ENCODE measurements around the gene ZC3H18. TPM values are rescaled to one million over a fixed set of nuclear protein-coding genes. Genes with fewer than 3 reads are reported as not detected.

Gene ZC3H18
- total and polyA plus RNA-seq, 2 experiments from 2014 or later, result 30.0 to 40.7 TPM

- DNase-seq (ENCODE audit: low spot score) (no peak), ATAC-seq (no peak)
- no peaks in the 10 kb centered on the region for H3F3A ChIP-seq (replicated peaks; ENCODE audit: low read depth)
- H3K27ac Mint-ChIP-seq, result no peak overlapping the region
- TF ChIP-seq STAT1 (IDR thresholded peaks at IDR 0.05; ENCODE audit: unreplicated experiment), result no peak
- TF ChIP-seq NANOG (IDR thresholded peaks at IDR 0.05; ENCODE audit: borderline replicate concordance), result no peak
- TF ChIP-seq, protein P1, sequence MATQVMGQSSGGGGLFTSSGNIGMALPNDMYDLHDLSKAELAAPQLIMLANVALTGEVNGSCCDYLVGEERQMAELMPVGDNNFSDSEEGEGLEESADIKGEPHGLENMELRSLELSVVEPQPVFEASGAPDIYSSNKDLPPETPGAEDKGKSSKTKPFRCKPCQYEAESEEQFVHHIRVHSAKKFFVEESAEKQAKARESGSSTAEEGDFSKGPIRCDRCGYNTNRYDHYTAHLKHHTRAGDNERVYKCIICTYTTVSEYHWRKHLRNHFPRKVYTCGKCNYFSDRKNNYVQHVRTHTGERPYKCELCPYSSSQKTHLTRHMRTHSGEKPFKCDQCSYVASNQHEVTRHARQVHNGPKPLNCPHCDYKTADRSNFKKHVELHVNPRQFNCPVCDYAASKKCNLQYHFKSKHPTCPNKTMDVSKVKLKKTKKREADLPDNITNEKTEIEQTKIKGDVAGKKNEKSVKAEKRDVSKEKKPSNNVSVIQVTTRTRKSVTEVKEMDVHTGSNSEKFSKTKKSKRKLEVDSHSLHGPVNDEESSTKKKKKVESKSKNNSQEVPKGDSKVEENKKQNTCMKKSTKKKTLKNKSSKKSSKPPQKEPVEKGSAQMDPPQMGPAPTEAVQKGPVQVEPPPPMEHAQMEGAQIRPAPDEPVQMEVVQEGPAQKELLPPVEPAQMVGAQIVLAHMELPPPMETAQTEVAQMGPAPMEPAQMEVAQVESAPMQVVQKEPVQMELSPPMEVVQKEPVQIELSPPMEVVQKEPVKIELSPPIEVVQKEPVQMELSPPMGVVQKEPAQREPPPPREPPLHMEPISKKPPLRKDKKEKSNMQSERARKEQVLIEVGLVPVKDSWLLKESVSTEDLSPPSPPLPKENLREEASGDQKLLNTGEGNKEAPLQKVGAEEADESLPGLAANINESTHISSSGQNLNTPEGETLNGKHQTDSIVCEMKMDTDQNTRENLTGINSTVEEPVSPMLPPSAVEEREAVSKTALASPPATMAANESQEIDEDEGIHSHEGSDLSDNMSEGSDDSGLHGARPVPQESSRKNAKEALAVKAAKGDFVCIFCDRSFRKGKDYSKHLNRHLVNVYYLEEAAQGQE (IDR thresholded peaks at IDR 0.05; ENCODE audit: unreplicated experiment), result no peak
- no peak for TF ChIP-seq EZH2phosphoT487 (IDR thresholded peaks at IDR 0.05; ENCODE audit: unreplicated experiment)
- TF ChIP-seq ZNF114 (CRISPR knock-in tag; IDR thresholded peaks at IDR 0.05), result no peak
- TF ChIP-seq POLR2AphosphoS5 (IDR thresholded peaks at IDR 0.05; ENCODE audit: low read depth), result no peak
- TF ChIP-seq CREB1 (CRISPR knock-in tag; IDR thresholded peaks at IDR 0.05; ENCODE audit: low read depth), result no peak
- TF ChIP-seq JUNB (IDR thresholded peaks at IDR 0.05; ENCODE audit: unreplicated experiment), result no peak
- no peak for TF ChIP-seq EZH2 (IDR thresholded peaks at IDR 0.05; ENCODE audit: low read depth, unreplicated experiment)
- no peak for TF ChIP-seq CTCF (conservative IDR thresholded peaks at IDR 0.05; ENCODE audit: low read depth in 2 of 2)
- no peaks in the 10 kb centered on the region for H3K4me1 ChIP-seq (ENCODE audit: insufficient read depth)
- H3K9me3 Mint-ChIP-seq, result no peaks in the 10 kb centered on the region
- H3K9me2 ChIP-seq (ENCODE audit: insufficient read depth), result no peaks in the 10 kb centered on the region
- H3K27me3 Mint-ChIP-seq (ENCODE audit: insufficient read depth, low read depth, poor library complexity), result peaks cover 5% of the 10 kb centered on the region
- H2AFZ ChIP-seq, result no peak overlapping the region
- no peaks in the 10 kb centered on the region for H3K4me1 Mint-ChIP-seq
- no peak overlapping the region for H3K4me2 ChIP-seq
- H3K4me3 ChIP-seq, result no peak overlapping the region
- no peak overlapping the region for H3K4me3 Mint-ChIP-seq
- no peaks in the 10 kb centered on the region for H3K27me3 ChIP-seq (ENCODE audit: insufficient read depth)
- no peak overlapping the region for H3K27ac ChIP-seq (ENCODE audit: low read depth)
- peaks cover 45% of the 10 kb centered on the region for H3K36me3 Mint-ChIP-seq (ENCODE audit: low read depth)
- H3K36me3 ChIP-seq (ENCODE audit: insufficient read depth), result peaks cover 13% of the 10 kb centered on the region; the same call in 1 of the 2 replicates
- peaks cover 57% of the 10 kb centered on the region for H3K79me2 ChIP-seq (replicated peaks; ENCODE audit: insufficient read depth)
- H4K20me1 ChIP-seq (replicated peaks; ENCODE audit: insufficient read depth), result peaks cover 42% of the 10 kb centered on the region
Measured at GRCh38 chr16:88585927-88586581, 15.9 kb downstream of the ZC3H18 start.

DNA sequence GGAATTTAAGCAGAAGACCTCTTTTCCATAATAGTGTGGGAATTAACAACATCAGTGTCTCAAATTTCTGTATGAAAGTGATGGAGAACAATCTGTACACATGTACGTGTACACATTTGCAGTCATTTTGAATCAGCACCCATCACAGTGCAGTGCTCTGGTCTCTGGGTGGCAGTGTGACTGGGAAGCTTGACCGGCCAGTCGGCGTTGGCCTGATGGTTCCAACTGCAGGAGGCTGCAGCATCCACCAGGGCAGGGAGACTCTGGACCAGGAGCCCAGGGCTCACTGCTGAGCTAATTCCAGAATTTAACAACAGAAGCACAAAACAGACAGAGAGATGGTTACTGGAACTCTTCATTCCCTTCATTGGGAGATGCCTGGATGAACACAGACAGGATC, 17.9 kb downstream of the ZC3H18 start:
- Mint-ChIP-seq H3K27ac (no peak overlapping the region), H3K4me3 (no peak overlapping the region), H3K36me3 (ENCODE audit: low read depth) (peaks cover 51% of the 10 kb centered on the region), H3K4me1 (no peaks in the 10 kb centered on the region), H3K9me3 (no peaks in the 10 kb centered on the region), H3K27me3 (ENCODE audit: insufficient read depth, low read depth, poor library complexity) (peaks cover 6% of the 10 kb centered on the region)
- no peak overlapping the region for H3K4me2 ChIP-seq
- no peak overlapping the region for H3K4me3 ChIP-seq
- peaks cover 23% of the 10 kb centered on the region; the same call in 1 of the 2 replicates for H4K20me1 ChIP-seq (replicated peaks; ENCODE audit: insufficient read depth)
- H3K27ac ChIP-seq (ENCODE audit: low read depth), result no peak overlapping the region
- H3K9me2 ChIP-seq (ENCODE audit: insufficient read depth), result no peaks in the 10 kb centered on the region
- DNase-seq (ENCODE audit: low spot score), result no peak
- ATAC-seq, result no peak
- H3K4me1 ChIP-seq (ENCODE audit: insufficient read depth), result no peaks in the 10 kb centered on the region
- H3K27me3 ChIP-seq (ENCODE audit: insufficient read depth), result no peaks in the 10 kb centered on the region
- no peaks in the 10 kb centered on the region for H3F3A ChIP-seq (replicated peaks; ENCODE audit: low read depth)
- peaks cover 46% of the 10 kb centered on the region for H3K79me2 ChIP-seq (replicated peaks; ENCODE audit: insufficient read depth)
- H3K36me3 ChIP-seq (ENCODE audit: insufficient read depth), result peaks cover 11% of the 10 kb centered on the region; the same call in 1 of the 2 replicates
- no peak overlapping the region for H2AFZ ChIP-seq
- TF ChIP-seq CTCF (conservative IDR thresholded peaks at IDR 0.05; ENCODE audit: low read depth in 2 of 2) (no peak), POLR2AphosphoS5 (IDR thresholded peaks at IDR 0.05; ENCODE audit: low read depth) (no peak), ZNF114 (CRISPR knock-in tag; IDR thresholded peaks at IDR 0.05) (no peak), STAT1 (IDR thresholded peaks at IDR 0.05; ENCODE audit: unreplicated experiment) (no peak), JUNB (IDR thresholded peaks at IDR 0.05; ENCODE audit: unreplicated experiment) (no peak), NANOG (IDR thresholded peaks at IDR 0.05; ENCODE audit: borderline replicate concordance) (no peak), ZNF331 (CRISPR knock-in tag; IDR thresholded peaks at IDR 0.05; ENCODE audit: low read depth) (no peak)
- TF ChIP-seq, protein P1 (IDR thresholded peaks at IDR 0.05; ENCODE audit: unreplicated experiment), result no peak
